CD8-positive, alpha-beta memory T cell (primary cell): ENCODE data around the gene PDGFRA. TPM values are rescaled to one million over a fixed set of nuclear protein-coding genes. Genes with fewer than 3 reads are reported as not detected.

ENCODE experiments used
- CTCF ChIA-PET: fragments of 350-600 bp; sonication (Branson Sonifier 250); formaldehyde crosslinking; loops from one replicate; lab custom pipeline; 2021; ENCODE audit warnings: antibody characterized with exemption; lab: Charles Lee
- POLR2A ChIA-PET: fragments of 350-600 bp; sonication (Branson Sonifier 250); formaldehyde crosslinking; loops from one replicate; lab custom pipeline; 2021; ENCODE audit warnings: antibody characterized with exemption; lab: Charles Lee
- DNase-seq, 5 donors: peaks; one replicate each; pipeline versions ENCODE4 v3.0.0 to v3.0.0-alpha.2; 2020 to 2022; ENCODE audit warnings: mixed read lengths in 1 of 5
- H3K27ac ChIP-seq: one replicate; pipeline ENCODE4 v1.7.0; 2013; ENCODE audit warnings: low read depth, mild to moderate bottlenecking, low read length, moderate library complexity
- H3K27me3 ChIP-seq: 2 replicates; pipeline ENCODE4 v1.7.0; 2013; ENCODE audit warnings: low read length, mild to moderate bottlenecking; ENCODE audit not compliant: insufficient read depth, poor library complexity, severe bottlenecking
- H3K36me3 ChIP-seq: 2 replicates; pipeline ENCODE4 v1.7.0; 2013; ENCODE audit warnings: mild to moderate bottlenecking, low read length, moderate library complexity; ENCODE audit not compliant: insufficient read depth
- H3K4me1 ChIP-seq: 2 replicates; pipeline ENCODE4 v1.7.0; 2013; ENCODE audit warnings: mild to moderate bottlenecking, low read length, moderate library complexity; ENCODE audit not compliant: insufficient read depth
- H3K4me3 ChIP-seq: 2 replicates; pipeline ENCODE4 v1.7.0; 2013; ENCODE audit warnings: mild to moderate bottlenecking, low read length
- H3K9me3 ChIP-seq: 2 replicates; pipeline ENCODE4 v1.7.0; 2013; ENCODE audit warnings: mild to moderate bottlenecking, low read length
- H3K27ac Mint-ChIP-seq, 8 donors: one replicate each; pipeline ENCODE4 v1.8.0; 2020 to 2021; ENCODE audit warnings: mixed read lengths in 8 of 8, mild to moderate bottlenecking in 6 of 8, inconsistent platforms in 3 of 8, moderate library complexity in 3 of 8
- H3K27me3 Mint-ChIP-seq, 2 donors: one replicate each; pipeline ENCODE4 v1.8.0; 2020 to 2021; ENCODE audit warnings: mixed read lengths in 2 of 2, mild to moderate bottlenecking in 1 of 2, moderate library complexity in 1 of 2
- H3K36me3 Mint-ChIP-seq, 3 donors: one replicate each; pipeline ENCODE4 v1.8.0; 2020 to 2021; ENCODE audit warnings: mixed read lengths in 3 of 3, inconsistent platforms in 1 of 3, mild to moderate bottlenecking in 1 of 3
- H3K4me1 Mint-ChIP-seq, 3 donors: one replicate each; pipeline ENCODE4 v1.8.0; 2020 to 2021; ENCODE audit warnings: mixed read lengths in 3 of 3, inconsistent platforms in 1 of 3, mild to moderate bottlenecking in 1 of 3
- H3K4me3 Mint-ChIP-seq, 7 donors: one replicate each; pipeline ENCODE4 v1.8.0; 2020 to 2021; ENCODE audit warnings: mixed read lengths in 7 of 7, mild to moderate bottlenecking in 6 of 7, moderate library complexity in 4 of 7, inconsistent platforms in 2 of 7
- H3K9me3 Mint-ChIP-seq, 5 donors: one replicate each; pipeline ENCODE4 v1.8.0; 2020 to 2022; ENCODE audit warnings: mixed read lengths in 5 of 5, mild to moderate bottlenecking in 3 of 5, moderate library complexity in 2 of 5, inconsistent platforms in 1 of 5
- polyA plus RNA-seq: library from polyadenylated mRNA; unstranded; fragments of 300-500 nt; fragmentation: Illumina TruSeq; gene quantifications from one replicate; pipeline ENCODE4 v1.2.3, GENCODE V29; 2021
- total RNA-seq, 2 experiments: library from RNA; stranded (reverse); gene quantifications; one replicate each; pipeline ENCODE4 v1.2.3, GENCODE V29; 2021

Gene PDGFRA
- total and polyA plus RNA-seq, 3 experiments from 2014 or later: not detected

DNA sequence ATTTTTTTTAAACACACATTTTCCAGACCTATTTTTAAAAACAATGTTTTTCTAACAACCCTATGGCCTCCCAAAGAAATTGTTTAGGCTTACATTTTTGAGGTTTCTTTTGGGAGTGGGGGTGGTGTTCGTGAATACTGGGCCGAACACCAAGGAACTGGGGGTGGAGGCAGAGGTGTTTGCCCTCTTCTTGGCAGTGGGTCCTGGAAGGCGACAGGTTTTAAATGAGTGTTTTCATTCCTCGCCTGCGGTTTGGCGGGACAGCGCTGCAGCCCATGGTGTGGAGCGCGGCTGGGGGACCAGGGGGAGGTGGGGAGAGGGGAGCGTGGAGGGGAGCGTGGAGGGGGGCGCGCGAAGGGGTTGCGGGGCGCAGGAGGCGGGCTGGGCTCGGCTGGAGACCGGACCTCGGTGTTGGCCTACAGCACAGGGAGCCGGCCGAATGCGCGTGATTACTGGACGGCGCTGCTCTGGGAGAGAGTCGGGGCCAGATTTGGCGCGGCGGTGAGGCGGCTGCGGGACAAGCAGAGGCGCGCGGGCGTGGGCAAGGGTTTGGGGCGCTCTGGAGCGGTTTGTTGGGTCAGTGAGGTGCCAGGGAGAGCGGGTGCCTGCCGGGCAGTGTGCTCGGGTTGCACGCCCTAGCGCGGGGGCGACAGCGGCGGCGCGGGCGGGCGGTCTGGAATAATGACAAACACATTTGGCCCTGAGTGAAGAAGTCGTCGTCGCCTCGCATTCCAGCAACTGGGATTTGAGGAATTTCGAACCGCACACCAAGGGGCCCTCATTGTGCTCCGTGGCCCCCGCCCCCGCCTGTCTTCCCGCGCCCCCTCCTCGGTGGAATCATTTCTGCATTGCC, 764 bp downstream of the PDGFRA start:
- Mint-ChIP-seq H3K27ac (no peak overlapping the region), H3K27me3 (peaks cover 78 to 81% of the 10 kb centered on the region in 2 donors), H3K9me3 (peaks cover 0 to 2% (median 0%) of the 10 kb centered on the region in 5 donors), H3K4me1 (peaks cover 36 to 58% (median 41%) of the 10 kb centered on the region in 3 donors), H3K4me3 (peak overlapping the region in 1 of 7 donors; percentile 3), H3K36me3 (no peaks in the 10 kb centered on the region)
- H3K9me3 ChIP-seq: no peaks in the 10 kb centered on the region
- H3K36me3 ChIP-seq: no peaks in the 10 kb centered on the region
- DNase-seq: no peak
- peaks cover 22% of the 10 kb centered on the region for H3K4me1 ChIP-seq
- ChIA-PET CTCF (no interaction called here), POLR2A (no interaction called here)
- H3K27me3 ChIP-seq: peaks cover 69% of the 10 kb centered on the region
- no peak overlapping the region for H3K27ac ChIP-seq
- no peak overlapping the region for H3K4me3 ChIP-seq

DNA sequence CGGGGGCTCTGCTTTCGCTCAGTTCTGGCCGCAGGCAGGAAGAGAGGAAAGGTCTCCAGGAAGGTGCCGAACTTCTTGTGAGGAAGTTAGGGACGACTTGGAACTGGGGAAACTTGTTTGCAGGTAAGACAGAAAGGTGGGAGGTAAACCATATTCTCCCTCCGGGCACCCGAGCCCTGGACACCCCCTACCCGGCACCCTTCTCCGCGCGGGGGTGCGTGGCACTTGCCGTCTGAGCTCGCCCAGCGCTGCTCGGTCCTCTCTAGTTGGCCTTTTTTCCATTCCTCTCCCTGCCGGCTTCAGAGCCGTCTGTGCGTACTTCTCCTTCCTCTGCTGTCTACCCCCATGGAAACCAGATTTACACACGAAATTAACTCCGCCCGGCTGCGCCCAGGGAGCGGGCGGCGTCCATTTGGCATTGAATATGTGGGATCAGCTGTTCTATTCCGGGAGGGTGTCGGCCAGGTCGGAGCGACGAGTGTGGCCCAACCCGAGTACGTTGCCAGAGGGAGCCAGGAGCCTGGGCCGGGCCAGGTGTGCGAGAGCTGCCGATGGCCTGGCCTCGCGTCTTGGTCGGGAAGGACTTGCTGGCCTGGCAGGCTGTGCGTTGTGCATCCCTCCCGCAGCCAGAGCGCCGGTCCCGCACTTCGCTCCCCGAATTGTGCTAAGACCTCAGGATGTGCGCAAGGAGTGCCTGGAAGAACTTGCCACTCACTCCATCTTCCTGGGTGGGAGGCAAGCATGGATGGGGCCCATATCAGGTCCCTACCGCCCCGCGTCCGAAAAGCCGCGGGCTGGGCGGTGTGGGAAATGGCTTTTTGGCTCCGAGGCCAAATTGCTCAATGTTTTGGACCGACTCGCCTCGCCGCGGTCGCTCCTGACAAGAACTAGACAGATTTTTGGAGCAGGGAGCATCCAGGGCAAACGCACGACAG, 1.7 kb downstream of the PDGFRA start:
- Histone ChIP-seq H3K4me3 (no peak overlapping the region), H3K36me3 (no peaks in the 10 kb centered on the region), H3K27me3 (peaks cover 61% of the 10 kb centered on the region), H3K27ac (no peak overlapping the region), H3K4me1 (peaks cover 22% of the 10 kb centered on the region), H3K9me3 (no peaks in the 10 kb centered on the region)
- H3K36me3 Mint-ChIP-seq: no peaks in the 10 kb centered on the region
- H3K9me3 Mint-ChIP-seq: peaks cover 0 to 2% (median 0%) of the 10 kb centered on the region in 5 donors
- peaks cover 72 to 75% of the 10 kb centered on the region in 2 donors for H3K27me3 Mint-ChIP-seq
- peak overlapping the region in 3 of 7 donors; percentile 48 to 59 (median 56) for H3K4me3 Mint-ChIP-seq
- DNase-seq: no peak
- H3K4me1 Mint-ChIP-seq: peaks cover 33 to 52% (median 37%) of the 10 kb centered on the region in 3 donors
- ChIA-PET CTCF (interaction anchor here (1.9 kb wide), 1 partner anchor 301 kb away, joined by 6 read pairs; no protein-coding TSS in a partner anchor), POLR2A (no interaction called here)
- no peak overlapping the region for H3K27ac Mint-ChIP-seq

- CTCF ChIA-PET: interaction anchor here (1.9 to 3.4 kb wide), 2 partner anchors 9 to 301 kb away, joined by 6 to 17 read pairs; no protein-coding TSS in a partner anchor
- Mint-ChIP-seq H3K27me3 (peaks cover 68 to 74% of the 10 kb centered on the region in 2 donors), H3K36me3 (no peaks in the 10 kb centered on the region), H3K27ac (no peak overlapping the region), H3K9me3 (peaks cover 0 to 2% (median 0%) of the 10 kb centered on the region in 5 donors), H3K4me3 (peak overlapping the region in 2 of 7 donors; percentile 56 to 59), H3K4me1 (peaks cover 27 to 46% (median 32%) of the 10 kb centered on the region in 3 donors)
- DNase-seq: no peak
- Histone ChIP-seq H3K27me3 (peaks cover 56% of the 10 kb centered on the region), H3K9me3 (no peaks in the 10 kb centered on the region), H3K4me1 (peaks cover 22% of the 10 kb centered on the region), H3K36me3 (no peaks in the 10 kb centered on the region), H3K4me3 (no peak overlapping the region), H3K27ac (no peak overlapping the region)
- POLR2A ChIA-PET: no interaction called here
These were observed 2.3 kb downstream of the PDGFRA start for GRCh38 chr4:54231419-54231767.

DNA sequence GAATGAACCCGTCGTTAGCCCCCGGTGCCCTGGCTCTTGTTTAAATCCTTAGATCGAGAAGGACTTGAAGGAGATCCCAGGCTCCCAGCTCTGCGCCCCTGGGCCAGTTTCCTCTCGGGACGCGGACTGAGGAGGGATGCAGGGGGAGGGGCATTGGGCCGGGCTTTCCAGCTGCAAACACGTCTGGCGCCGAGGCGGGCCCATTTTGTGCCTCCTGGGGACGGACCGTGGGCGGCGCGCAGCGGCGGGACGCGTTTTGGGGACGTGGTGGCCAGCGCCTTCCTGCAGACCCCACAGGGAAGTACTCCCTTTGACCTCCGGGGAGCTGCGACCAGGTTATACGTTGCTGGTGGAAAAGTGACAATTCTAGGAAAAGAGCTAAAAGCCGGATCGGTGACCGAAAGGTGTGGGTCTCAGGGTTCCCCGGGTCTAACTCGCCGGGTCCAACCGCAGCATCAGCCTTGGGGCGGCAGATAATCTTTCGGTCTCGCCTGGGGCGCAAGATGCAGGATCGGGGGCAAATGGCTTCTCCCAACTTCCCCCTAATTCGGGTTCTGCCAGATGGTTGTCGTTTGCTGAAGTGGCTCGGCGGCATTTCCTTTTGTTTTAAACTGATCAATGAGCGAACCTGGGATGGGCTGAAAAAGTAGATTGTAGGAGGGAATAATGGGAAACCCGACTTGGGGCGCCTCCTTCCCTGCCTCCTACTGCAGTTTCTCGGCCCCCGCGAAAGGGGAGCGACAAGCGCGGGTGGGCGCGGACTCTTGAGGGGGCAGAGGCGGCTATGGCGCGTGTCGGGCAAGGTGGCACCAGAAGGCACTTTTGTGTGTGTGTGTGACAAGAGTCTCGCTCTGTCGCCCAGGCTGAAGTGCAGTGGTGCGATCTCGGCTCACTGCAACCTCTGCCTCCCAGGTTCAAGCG, 2.9 kb downstream of the PDGFRA start:
- Mint-ChIP-seq H3K4me3 (peak overlapping the region; percentile 13 to 88 (median 44)), H3K27me3 (peaks cover 62 to 68% of the 10 kb centered on the region in 2 donors), H3K9me3 (peaks cover 0 to 2% (median 0%) of the 10 kb centered on the region in 5 donors), H3K36me3 (no peaks in the 10 kb centered on the region), H3K4me1 (peaks cover 22 to 39% (median 28%) of the 10 kb centered on the region in 3 donors), H3K27ac (no peak overlapping the region)
- POLR2A ChIA-PET: no interaction called here
- no peak overlapping the region for H3K4me3 ChIP-seq
- no peak overlapping the region for H3K27ac ChIP-seq
- no peaks in the 10 kb centered on the region for H3K36me3 ChIP-seq
- DNase-seq: no peak
- H3K4me1 ChIP-seq: peaks cover 22% of the 10 kb centered on the region
- peaks cover 50% of the 10 kb centered on the region for H3K27me3 ChIP-seq
- H3K9me3 ChIP-seq: no peaks in the 10 kb centered on the region
- CTCF ChIA-PET: interaction anchor here (1.2 to 3.4 kb wide), 8 partner anchors 10 to 1036 kb away, joined by 4 to 82 read pairs (median 13); no protein-coding TSS in a partner anchor

GRCh38 chr4:54233277-54233696, 4.2 kb downstream of the PDGFRA start:
- CTCF ChIA-PET: interaction anchor here (0.7 to 3.4 kb wide), 31 partner anchors 8 to 1865 kb away, joined by 3 to 82 read pairs (median 5); no protein-coding TSS in a partner anchor
- POLR2A ChIA-PET: no interaction called here
- Mint-ChIP-seq H3K36me3 (no peaks in the 10 kb centered on the region), H3K27me3 (peaks cover 51 to 62% of the 10 kb centered on the region in 2 donors), H3K4me1 (peaks cover 12 to 27% (median 15%) of the 10 kb centered on the region in 3 donors), H3K4me3 (peak overlapping the region; percentile 71 to 93 (median 82)), H3K27ac (no peak overlapping the region), H3K9me3 (peaks cover 0 to 2% (median 0%) of the 10 kb centered on the region in 5 donors)
- H3K27ac ChIP-seq: no peak overlapping the region
- peak overlapping the region; percentile 64 for H3K4me3 ChIP-seq
- peak; percentile 51 to 70 (median 63) for DNase-seq
- no peaks in the 10 kb centered on the region for H3K36me3 ChIP-seq
- peaks cover 10% of the 10 kb centered on the region for H3K4me1 ChIP-seq
- no peaks in the 10 kb centered on the region for H3K9me3 ChIP-seq
- peaks cover 37% of the 10 kb centered on the region for H3K27me3 ChIP-seq

- H3K27me3 ChIP-seq: peaks cover 31% of the 10 kb centered on the region
- POLR2A ChIA-PET: no interaction called here
These were observed 4.8 kb downstream of the PDGFRA start for GRCh38 chr4:54233697-54234496.

More at GRCh38 chr4:54233697-54234496, 4.8 kb downstream of the PDGFRA start:
- peak overlapping the region in 2 of 8 donors; percentile 43 to 52 for H3K27ac Mint-ChIP-seq
- H3K4me3 ChIP-seq: peak overlapping the region; percentile 64
- peaks cover 8% of the 10 kb centered on the region for H3K4me1 ChIP-seq
- peak overlapping the region; percentile 71 to 93 (median 82) for H3K4me3 Mint-ChIP-seq
- H3K36me3 ChIP-seq: no peaks in the 10 kb centered on the region
- no peak overlapping the region for H3K27ac ChIP-seq
- H3K9me3 ChIP-seq: no peaks in the 10 kb centered on the region
- no peaks in the 10 kb centered on the region for H3K9me3 Mint-ChIP-seq
- peak; percentile 51 to 75 (median 60) for DNase-seq
- CTCF ChIA-PET: interaction anchor here (0.7 to 3.4 kb wide), 42 partner anchors 9 to 1885 kb away, joined by 3 to 82 read pairs (median 4); no protein-coding TSS in a partner anchor
- H3K36me3 Mint-ChIP-seq: no peaks in the 10 kb centered on the region
- H3K4me1 Mint-ChIP-seq: peaks cover 8 to 23% (median 13%) of the 10 kb centered on the region in 3 donors
- peaks cover 47 to 56% of the 10 kb centered on the region in 2 donors for H3K27me3 Mint-ChIP-seq
